ENCODE measurements around the gene P3H1. TPM values are rescaled to one million over a fixed set of nuclear protein-coding genes. Genes with fewer than 3 reads are reported as not detected.
"Not testable (repeated sequence)": the region's sequence is repeated elsewhere in the genome, so short reads cannot be mapped to it uniquely, and the experiment has no call there.

The P3H1 gene, protein sequence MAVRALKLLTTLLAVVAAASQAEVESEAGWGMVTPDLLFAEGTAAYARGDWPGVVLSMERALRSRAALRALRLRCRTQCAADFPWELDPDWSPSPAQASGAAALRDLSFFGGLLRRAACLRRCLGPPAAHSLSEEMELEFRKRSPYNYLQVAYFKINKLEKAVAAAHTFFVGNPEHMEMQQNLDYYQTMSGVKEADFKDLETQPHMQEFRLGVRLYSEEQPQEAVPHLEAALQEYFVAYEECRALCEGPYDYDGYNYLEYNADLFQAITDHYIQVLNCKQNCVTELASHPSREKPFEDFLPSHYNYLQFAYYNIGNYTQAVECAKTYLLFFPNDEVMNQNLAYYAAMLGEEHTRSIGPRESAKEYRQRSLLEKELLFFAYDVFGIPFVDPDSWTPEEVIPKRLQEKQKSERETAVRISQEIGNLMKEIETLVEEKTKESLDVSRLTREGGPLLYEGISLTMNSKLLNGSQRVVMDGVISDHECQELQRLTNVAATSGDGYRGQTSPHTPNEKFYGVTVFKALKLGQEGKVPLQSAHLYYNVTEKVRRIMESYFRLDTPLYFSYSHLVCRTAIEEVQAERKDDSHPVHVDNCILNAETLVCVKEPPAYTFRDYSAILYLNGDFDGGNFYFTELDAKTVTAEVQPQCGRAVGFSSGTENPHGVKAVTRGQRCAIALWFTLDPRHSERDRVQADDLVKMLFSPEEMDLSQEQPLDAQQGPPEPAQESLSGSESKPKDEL
- total RNA-seq: 27.3 TPM
- polyA plus RNA-seq: 68.1 TPM
- long read RNA-seq, donor 1: 0 reads
- long read RNA-seq, donor 2, transcript P3H1-207 (14 exons, 2,726 nt): minor isoform, 5 of 18 reads
- long read RNA-seq, donor 2, transcript P3H1-202 (15 exons, 2,585 nt): major isoform, 8 of 18 reads
- long read RNA-seq, donor 2, partial matches to known transcripts: 5 of 18 reads
- long read RNA-seq, donor 2, other reads (novel, unspliced or antisense): 0 of 18 reads
- long read RNA-seq, donor 3, transcript P3H1-202 (15 exons, 2,585 nt): major isoform, 6 of 12 reads
- long read RNA-seq, donor 3, partial matches to known transcripts: 0 of 12 reads
- long read RNA-seq, donor 3, other reads (novel, unspliced or antisense): 0 of 12 reads
- long read RNA-seq, donor 4, partial matches to known transcripts: 0 of 4 reads
- long read RNA-seq, donor 4, other reads (novel, unspliced or antisense): 0 of 4 reads
- long read RNA-seq, donor 5, transcript P3H1-207 (14 exons, 2,726 nt): major isoform, 8 of 23 reads
- long read RNA-seq, donor 5, transcript P3H1-202 (15 exons, 2,585 nt): minor isoform, 5 of 23 reads
- long read RNA-seq, donor 5, partial matches to known transcripts: 5 of 23 reads
- long read RNA-seq, donor 5, other reads (novel, unspliced or antisense): 0 of 23 reads
- long read RNA-seq, donor 6, transcript P3H1-202 (15 exons, 2,585 nt): major isoform, 6 of 6 reads
- long read RNA-seq, donor 6, partial matches to known transcripts: 0 of 6 reads
- long read RNA-seq, donor 6, other reads (novel, unspliced or antisense): 0 of 6 reads
- long read RNA-seq, donor 7, transcript P3H1-202 (15 exons, 2,585 nt): major isoform, 6 of 8 reads
- long read RNA-seq, donor 7, partial matches to known transcripts: 0 of 8 reads
- long read RNA-seq, donor 7, other reads (novel, unspliced or antisense): 0 of 8 reads
- long read RNA-seq, donor 8, partial matches to known transcripts: 0 of 4 reads
- long read RNA-seq, donor 8, other reads (novel, unspliced or antisense): 0 of 4 reads
- long read RNA-seq, donor 9, partial matches to known transcripts: 0 of 6 reads
- long read RNA-seq, donor 9, other reads (novel, unspliced or antisense): 0 of 6 reads
- long read RNA-seq, donor 10, partial matches to known transcripts: 0 of 2 reads
- long read RNA-seq, donor 10, other reads (novel, unspliced or antisense): 0 of 2 reads

DNA sequence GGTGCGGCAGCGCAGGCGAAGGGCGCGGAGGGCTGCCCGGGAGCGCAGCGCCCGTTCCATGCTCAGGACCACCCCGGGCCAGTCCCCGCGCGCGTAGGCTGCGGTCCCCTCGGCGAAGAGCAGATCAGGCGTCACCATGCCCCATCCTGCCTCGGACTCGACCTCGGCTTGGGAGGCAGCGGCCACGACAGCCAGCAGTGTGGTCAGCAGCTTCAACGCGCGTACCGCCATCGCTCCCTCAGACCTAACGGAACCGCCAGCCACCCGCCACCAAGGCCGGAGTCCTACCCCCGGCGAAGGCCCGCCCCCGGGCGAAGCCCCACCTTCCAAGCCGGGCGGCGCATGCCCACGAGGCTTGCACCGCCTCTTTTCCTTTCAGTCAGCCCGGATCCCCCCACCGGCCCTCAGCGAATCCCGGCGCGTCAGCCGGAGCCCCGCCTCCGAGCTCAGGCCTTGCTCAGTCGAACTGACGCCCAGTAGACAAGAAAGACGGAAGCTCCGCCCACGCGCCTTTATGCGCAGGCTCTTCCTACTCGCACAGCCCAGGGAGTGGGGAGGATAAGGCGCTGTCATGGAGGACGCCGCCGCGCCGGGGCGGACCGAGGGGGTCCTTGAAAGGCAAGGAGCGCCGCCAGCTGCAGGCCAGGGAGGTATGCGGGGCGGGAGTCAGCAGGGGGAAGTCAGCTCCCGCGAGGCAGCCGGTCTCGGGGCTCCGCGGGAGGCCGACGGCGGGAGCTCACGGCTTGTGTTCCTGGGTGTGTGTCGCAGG is at the start of gene P3H1, which contains the start of gene C1orf50:
TSS of gene P3H1 (minus strand) at position 288 of the 769 bp plus-strand sequence. CDS start at position 231, 57 bp downstream.
TSS of gene C1orf50 (plus strand) at position 509 of the 769 bp plus-strand sequence. CDS start at position 572, 63 bp downstream.
- peaks cover 18% of the 10 kb centered on the region in 2 donors for H3K4me1 ChIP-seq (ENCODE audit: control insufficient read depth in 2 of 2, insufficient read depth in 2 of 2, low read length in 2 of 2)
- H3K27ac ChIP-seq (ENCODE audit: low read depth in 1 of 2, low read length in 1 of 2): peak within 1 kb of the TSS; percentile 91 to 97
- DNase-seq (ENCODE audit: low read depth in 6 of 9, low spot score in 9 of 9): peak; percentile 98 to 100 (median 100)
- H3K4me3 ChIP-seq (ENCODE audit: low read length in 2 of 2): peak within 1 kb of the TSS; percentile 77 to 84
- peaks cover 4 to 8% of the 10 kb centered on the region in 2 donors for H3K36me3 ChIP-seq (ENCODE audit: control insufficient read depth in 2 of 2, insufficient read depth in 2 of 2, low read length in 1 of 2)
- H3K27me3 ChIP-seq (ENCODE audit: control insufficient read depth in 2 of 2, insufficient read depth in 1 of 2, low read length in 1 of 2): no peaks in the 10 kb centered on the region
- peaks cover 0 to 1% of the 10 kb centered on the region in 2 donors for H3K9me3 ChIP-seq (ENCODE audit: control insufficient read depth in 2 of 2, insufficient read depth in 1 of 2, low read length in 1 of 2)
- WGBS: under 1% methylated on average over 82 of the region's 82 CpGs

DNA sequence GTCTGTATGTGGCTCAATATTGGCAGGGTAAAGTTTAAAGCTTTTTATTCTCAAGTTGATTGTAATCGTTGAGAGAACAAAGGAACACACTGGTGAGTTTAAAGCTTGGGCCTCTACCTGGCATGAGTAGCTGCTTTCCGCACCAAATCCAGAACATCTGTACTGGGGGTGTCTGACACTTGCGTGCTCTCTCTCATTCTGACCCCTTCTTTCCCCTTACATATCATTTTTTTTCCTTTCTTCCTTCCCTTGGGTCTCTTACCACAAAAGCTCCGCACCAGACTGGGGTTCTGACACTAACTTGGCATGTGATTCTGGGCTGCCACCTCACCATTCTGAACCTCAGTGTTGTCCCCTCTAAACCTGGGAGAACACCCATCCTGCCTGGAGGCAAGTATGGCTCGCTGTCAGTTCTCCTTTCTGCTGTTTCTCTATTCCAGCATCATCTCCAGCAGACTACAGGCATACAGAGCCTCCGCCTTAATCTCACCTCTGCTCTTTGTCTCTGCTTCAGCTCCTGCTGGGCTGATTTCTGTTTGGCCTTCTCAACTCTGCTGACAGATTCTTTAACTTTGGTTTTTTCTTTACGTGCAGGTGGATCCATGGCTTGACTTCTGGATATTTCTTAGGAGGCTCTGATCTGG is 49.2 kb upstream of the P3H1 start:
- Histone ChIP-seq H3K9me3 (ENCODE audit: control insufficient read depth in 2 of 2, insufficient read depth in 1 of 2, low read length in 1 of 2) (no peaks in the 10 kb centered on the region), H3K4me3 (ENCODE audit: low read length in 2 of 2) (peak overlapping the region; percentile 93 to 94), H3K27ac (ENCODE audit: low read depth in 1 of 2, low read length in 1 of 2) (peak overlapping the region; percentile 79 to 82), H3K27me3 (ENCODE audit: control insufficient read depth in 2 of 2, insufficient read depth in 1 of 2, low read length in 1 of 2) (no peaks in the 10 kb centered on the region), H3K36me3 (ENCODE audit: control insufficient read depth in 2 of 2, insufficient read depth in 2 of 2, low read length in 1 of 2) (peaks cover 10 to 15% of the 10 kb centered on the region in 2 donors), H3K4me1 (ENCODE audit: control insufficient read depth in 2 of 2, insufficient read depth in 2 of 2, low read length in 2 of 2) (peaks cover 0 to 13% of the 10 kb centered on the region in 2 donors)
- no peak for DNase-seq (ENCODE audit: low read depth in 6 of 9, low spot score in 9 of 9)
- WGBS: 41% methylated on average over 7 of the region's 7 CpGs

DNA sequence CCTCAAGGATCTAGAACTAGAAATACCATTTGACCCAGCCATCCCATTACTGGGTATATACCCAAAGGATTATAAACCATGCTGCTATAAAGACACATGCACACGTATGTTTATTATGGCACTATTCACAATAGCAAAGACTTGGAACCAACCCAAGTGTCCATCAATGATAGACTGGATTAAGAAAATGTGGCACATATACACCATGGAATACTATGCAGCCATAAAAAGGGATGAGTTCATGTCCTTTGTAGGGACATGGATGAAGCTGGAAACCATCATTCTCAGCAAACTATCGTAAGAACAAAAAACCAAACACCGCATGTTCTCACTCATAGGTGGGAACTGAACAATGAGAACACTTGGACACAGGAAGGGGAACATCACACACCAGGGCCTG is 48.0 kb upstream of the P3H1 start:
- not testable (repeated sequence) for H3K9me3 ChIP-seq (ENCODE audit: control insufficient read depth in 2 of 2, insufficient read depth in 1 of 2, low read length in 1 of 2); H3K27me3 ChIP-seq (ENCODE audit: control insufficient read depth in 2 of 2, insufficient read depth in 1 of 2, low read length in 1 of 2); H3K4me3 ChIP-seq (ENCODE audit: low read length in 2 of 2); DNase-seq (ENCODE audit: low read depth in 6 of 9, low spot score in 9 of 9); H3K27ac ChIP-seq (ENCODE audit: low read depth in 1 of 2, low read length in 1 of 2)
- WGBS: 98% methylated on average over 3 of the region's 3 CpGs
- H3K36me3 ChIP-seq (ENCODE audit: control insufficient read depth in 2 of 2, insufficient read depth in 2 of 2, low read length in 1 of 2): peaks cover 18 to 21% of the 10 kb centered on the region in 2 donors
- peaks cover 0 to 13% of the 10 kb centered on the region in 2 donors for H3K4me1 ChIP-seq (ENCODE audit: control insufficient read depth in 2 of 2, insufficient read depth in 2 of 2, low read length in 2 of 2)

DNA sequence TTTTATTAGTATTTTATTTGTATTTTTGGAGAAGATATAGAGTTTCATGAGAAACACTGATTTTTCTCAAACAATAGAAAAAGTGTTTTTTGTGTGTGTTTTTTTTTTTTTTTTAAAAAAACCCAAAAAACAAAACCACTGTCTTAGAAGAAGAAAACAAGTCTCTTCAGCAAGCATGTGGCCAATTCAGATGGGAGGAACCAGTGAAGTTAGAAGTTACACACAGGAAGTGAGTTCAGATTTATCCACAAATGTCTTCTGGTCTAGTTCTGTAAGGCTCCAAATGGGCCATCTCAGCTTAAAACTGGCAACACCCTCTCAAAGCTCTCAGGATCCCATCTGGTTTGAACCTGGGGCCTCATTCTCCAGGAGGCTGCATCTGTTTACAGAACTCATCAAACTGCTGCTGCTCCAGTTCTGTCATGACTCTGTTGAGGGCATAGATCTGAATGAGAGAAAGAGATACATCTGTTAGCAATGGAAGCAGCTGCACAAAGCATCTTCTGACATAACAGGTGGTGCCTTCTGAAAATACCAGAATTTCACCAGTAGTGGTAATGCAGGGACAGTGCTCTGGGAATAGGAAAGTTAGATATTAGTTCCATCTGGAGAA is 40.3 kb upstream of the P3H1 start:
- H3K27me3 ChIP-seq (ENCODE audit: control insufficient read depth in 2 of 2, insufficient read depth in 1 of 2, low read length in 1 of 2): no peaks in the 10 kb centered on the region
- no peak overlapping the region for H3K4me3 ChIP-seq (ENCODE audit: low read length in 2 of 2)
- peak in 3 of 9 donors; percentile 38 to 61 (median 40) for DNase-seq (ENCODE audit: low read depth in 6 of 9, low spot score in 9 of 9)
- H3K36me3 ChIP-seq (ENCODE audit: control insufficient read depth in 2 of 2, insufficient read depth in 2 of 2, low read length in 1 of 2): peaks cover 23 to 35% of the 10 kb centered on the region in 2 donors
- peaks cover 0 to 3% of the 10 kb centered on the region in 2 donors for H3K9me3 ChIP-seq (ENCODE audit: control insufficient read depth in 2 of 2, insufficient read depth in 1 of 2, low read length in 1 of 2)
- H3K4me1 ChIP-seq (ENCODE audit: control insufficient read depth in 2 of 2, insufficient read depth in 2 of 2, low read length in 2 of 2): peaks cover 7 to 17% of the 10 kb centered on the region in 2 donors
- H3K27ac ChIP-seq (ENCODE audit: low read depth in 1 of 2, low read length in 1 of 2): peak overlapping the region; percentile 53 to 80

DNA sequence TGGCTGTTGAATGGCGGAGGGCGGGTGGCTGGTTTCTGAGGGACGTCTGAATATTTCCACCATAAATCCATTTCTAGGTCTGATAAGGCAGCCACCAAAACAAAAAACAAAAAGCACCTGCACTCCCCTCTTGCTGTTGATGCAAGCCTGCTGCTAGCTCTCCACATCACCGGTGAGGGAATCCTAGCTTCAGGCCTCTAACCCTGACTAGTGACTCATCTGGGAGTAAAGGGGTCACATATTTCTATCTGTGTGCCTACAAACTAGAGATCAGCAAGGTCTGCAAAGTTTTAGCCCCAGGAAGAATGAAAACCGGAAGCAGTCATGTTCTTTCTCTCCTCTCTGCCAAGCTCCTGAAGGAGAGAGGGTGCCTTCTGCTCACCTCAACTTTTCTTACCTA is 39.8 kb upstream of the P3H1 start:
- 97% methylated on average over 5 of the region's 5 CpGs for WGBS
- peaks cover 0 to 3% of the 10 kb centered on the region in 2 donors for H3K9me3 ChIP-seq (ENCODE audit: control insufficient read depth in 2 of 2, insufficient read depth in 1 of 2, low read length in 1 of 2)

DNA sequence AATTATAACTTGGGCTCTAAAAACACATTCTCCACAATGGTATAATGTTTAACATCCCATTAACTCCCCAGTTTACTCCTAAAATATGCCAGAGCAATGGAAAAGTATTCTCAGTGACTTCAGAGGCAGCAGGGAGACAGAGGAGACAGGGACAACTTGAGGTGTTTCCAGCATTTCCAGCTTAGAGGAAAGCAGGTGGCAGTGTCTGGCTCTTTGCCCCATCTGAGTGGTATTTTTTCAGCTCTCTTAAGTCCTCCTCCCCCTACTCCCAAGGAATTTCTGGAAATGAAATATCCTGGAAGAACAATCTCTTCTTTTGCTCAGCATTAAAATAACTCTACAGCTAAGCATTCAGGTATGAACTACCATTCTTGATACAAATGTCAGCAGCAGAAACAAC is 39.3 kb upstream of the P3H1 start:
- Histone ChIP-seq H3K4me1 (ENCODE audit: control insufficient read depth in 2 of 2, insufficient read depth in 2 of 2, low read length in 2 of 2) (peaks cover 7 to 17% of the 10 kb centered on the region in 2 donors), H3K9me3 (ENCODE audit: control insufficient read depth in 2 of 2, insufficient read depth in 1 of 2, low read length in 1 of 2) (peaks cover 0 to 3% of the 10 kb centered on the region in 2 donors), H3K36me3 (ENCODE audit: control insufficient read depth in 2 of 2, insufficient read depth in 2 of 2, low read length in 1 of 2) (peaks cover 19 to 30% of the 10 kb centered on the region in 2 donors), H3K27me3 (ENCODE audit: control insufficient read depth in 2 of 2, insufficient read depth in 1 of 2, low read length in 1 of 2) (no peaks in the 10 kb centered on the region), H3K4me3 (ENCODE audit: low read length in 2 of 2) (no peak overlapping the region), H3K27ac (ENCODE audit: low read depth in 1 of 2, low read length in 1 of 2) (no peak overlapping the region)
- DNase-seq (ENCODE audit: low read depth in 6 of 9, low spot score in 9 of 9): no peak

More for the DNA sequence above, 39.8 kb upstream of the P3H1 start:
- no peak for DNase-seq (ENCODE audit: low read depth in 6 of 9, low spot score in 9 of 9)
- H3K27me3 ChIP-seq (ENCODE audit: control insufficient read depth in 2 of 2, insufficient read depth in 1 of 2, low read length in 1 of 2): no peaks in the 10 kb centered on the region
- peaks cover 7 to 17% of the 10 kb centered on the region in 2 donors for H3K4me1 ChIP-seq (ENCODE audit: control insufficient read depth in 2 of 2, insufficient read depth in 2 of 2, low read length in 2 of 2)
- peak overlapping the region; percentile 8 to 80 for H3K27ac ChIP-seq (ENCODE audit: low read depth in 1 of 2, low read length in 1 of 2)
- no peak overlapping the region for H3K4me3 ChIP-seq (ENCODE audit: low read length in 2 of 2)
- peaks cover 23 to 34% of the 10 kb centered on the region in 2 donors for H3K36me3 ChIP-seq (ENCODE audit: control insufficient read depth in 2 of 2, insufficient read depth in 2 of 2, low read length in 1 of 2)
